ENCODE data around the gene VMAC. TPM values are rescaled to one million over a fixed set of nuclear protein-coding genes. Genes with fewer than 3 reads are reported as not detected.

Gene VMAC
- total and polyA plus RNA-seq, 2 of the 13 experiments (the other 11 are each of a cell fraction or from before 2014, with no cell fraction given): 2.4 TPM

- TF ChIP-seq THAP9 (CRISPR knock-in tag; IDR thresholded peaks at IDR 0.05; ENCODE audit: borderline replicate concordance) (no peak; the same call in 1 of the 2 replicates), STAT5B (CRISPR knock-in tag; IDR thresholded peaks at IDR 0.05) (0 out of 2 replicates have a peak, but pooled peaks have one; percentile 51), SYNCRIP (IDR thresholded peaks at IDR 0.05; ENCODE audit: insufficient read depth, low read depth, low read length) (no peak), ESRRA (CRISPR knock-in tag; IDR thresholded peaks at IDR 0.05; ENCODE audit: low read depth) (peak; percentile 41; the same call in 1 of the 2 replicates), BCLAF1 (IDR thresholded peaks at IDR 0.05) (no peak), PHF21A (CRISPR knock-in tag; IDR thresholded peaks at IDR 0.05) (no peak), FOSL2 (CRISPR knock-in tag; IDR thresholded peaks at IDR 0.05) (peak; percentile 29; the same call in 1 of the 2 replicates), ZNF34 (CRISPR knock-in tag; IDR thresholded peaks at IDR 0.05; ENCODE audit: borderline replicate concordance) (peak; percentile 77; the same call in 1 of the 2 replicates), POGK (CRISPR knock-in tag; conservative IDR thresholded peaks at IDR 0.05) (no peak; the same call in 1 of the 2 replicates), NCOA5 (CRISPR knock-in tag; IDR thresholded peaks at IDR 0.05) (no peak), ZNF841 (CRISPR knock-in tag; IDR thresholded peaks at IDR 0.05; ENCODE audit: borderline replicate concordance) (no peak), ZNF784 (CRISPR knock-in tag; IDR thresholded peaks at IDR 0.05; ENCODE audit: borderline replicate concordance) (no peak), MYC (CRISPR knock-in tag; IDR thresholded peaks at IDR 0.05; ENCODE audit: borderline replicate concordance) (0 out of 2 replicates have a peak, but pooled peaks have one; percentile 6), GABPA (IDR thresholded peaks at IDR 0.05; ENCODE audit: low read depth, low read length) (no peak), GABPA (CRISPR knock-in tag; IDR thresholded peaks at IDR 0.05; ENCODE audit: low read depth) (no peak), ZNF124 (CRISPR knock-in tag; IDR thresholded peaks at IDR 0.05) (no peak), ZNF816 (CRISPR knock-in tag; IDR thresholded peaks at IDR 0.05; ENCODE audit: borderline replicate concordance) (no peak), ZNF672 (CRISPR knock-in tag; IDR thresholded peaks at IDR 0.05) (no peak), ERF (CRISPR knock-in tag; IDR thresholded peaks at IDR 0.05) (peak; percentile 91), ZNF337 (CRISPR knock-in tag; IDR thresholded peaks at IDR 0.05; ENCODE audit: borderline replicate concordance, low read depth) (no peak), FOXK1 (CRISPR knock-in tag; IDR thresholded peaks at IDR 0.05; ENCODE audit: borderline replicate concordance, low read depth) (peak; percentile 52; the same call in 1 of the 2 replicates)
Measured at GRCh38 chr19:5891938-5892771, 12.5 kb upstream of the VMAC start (continued).
